Activated T-helper 2 cell treated with anti-CD3 and anti-CD28 coated beads, Interferon-gamma antibody, Interleukin-2, Interleukin-4, amounts not matched to agents 10 μg/mL and 5 μg/mL and 100 μg/mL, durations not matched to agents 14 hours and 24 hours and 36 hours (primary cell): ENCODE measurements around the gene CCDC57. TPM values are rescaled to one million over a fixed set of nuclear protein-coding genes. Genes with fewer than 3 reads are reported as not detected.

Experiments used
- DNase-seq: peaks from one replicate; pipeline ENCODE4 v3.0.0; 2021; ENCODE audit warnings: low spot score
- H3K27ac Mint-ChIP-seq: one replicate; pipeline ENCODE4 v1.8.0; 2021; ENCODE audit warnings: mixed read lengths
- H3K27me3 Mint-ChIP-seq: one replicate; pipeline ENCODE4 v1.8.0; 2021; ENCODE audit warnings: low read depth, mixed read lengths
- H3K36me3 Mint-ChIP-seq: one replicate; pipeline ENCODE4 v1.8.0; 2021; ENCODE audit warnings: low read depth, mixed read lengths
- H3K4me1 Mint-ChIP-seq: one replicate; pipeline ENCODE4 v1.8.0; 2021; ENCODE audit warnings: low read depth, mixed read lengths
- H3K4me3 Mint-ChIP-seq: one replicate; pipeline ENCODE4 v1.8.0; 2021; ENCODE audit warnings: low read depth, mild to moderate bottlenecking, moderate library complexity, mixed read lengths
- H3K9me3 Mint-ChIP-seq: one replicate; pipeline ENCODE4 v1.8.0; 2021; ENCODE audit warnings: mixed read lengths
- intact Hi-C: fragments of 100-400 bp; cut with micrococcal nuclease; formaldehyde crosslinking; loops from one replicate; pipeline ENCODE4 v1.15.1; 2023
- total RNA-seq: library from RNA; stranded (reverse); gene quantifications from 2 replicates; pipeline ENCODE4 v1.2.3, GENCODE V29; 2022

CCDC57 gene
- total RNA-seq, 1 donor from 2014 or later: 51.7 TPM

DNA sequence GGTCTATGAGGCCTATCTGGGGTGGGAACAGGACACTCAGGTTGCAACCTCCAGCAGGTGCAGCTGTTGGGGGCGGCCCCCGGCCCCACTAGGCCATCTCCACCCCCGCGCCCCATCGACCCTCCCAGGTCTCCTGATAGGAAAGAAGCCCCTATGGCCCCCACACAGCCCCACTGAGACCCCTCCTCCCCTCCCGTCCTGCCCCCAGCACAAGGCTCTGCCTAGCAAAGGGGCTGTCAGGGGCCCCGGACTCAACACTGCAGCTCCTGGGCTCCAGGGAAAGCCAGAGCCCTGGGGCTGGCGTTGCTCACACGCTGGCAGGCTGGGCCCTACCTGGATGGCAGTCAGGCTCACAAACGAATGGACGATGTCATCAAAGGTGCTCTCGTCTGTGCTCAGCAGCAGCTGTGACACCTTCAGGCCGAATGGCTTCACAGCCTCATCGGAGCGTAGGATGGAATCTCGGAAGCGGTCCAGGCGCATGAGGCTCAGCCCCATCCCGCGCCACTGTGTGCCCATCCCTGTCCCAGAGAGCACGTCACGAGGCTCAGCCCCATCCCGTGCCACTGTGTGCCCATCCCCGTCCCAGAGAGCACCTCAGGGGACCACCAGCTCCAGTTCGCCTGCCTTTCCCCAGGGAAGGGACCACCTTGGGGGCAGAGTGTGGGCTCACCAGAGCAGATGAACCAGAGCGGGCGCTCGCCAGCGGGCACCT is 121.9 kb downstream of the CCDC57 start:
- no peak overlapping the region for H3K4me3 Mint-ChIP-seq
- H3K4me1 Mint-ChIP-seq: peaks cover 2% of the 10 kb centered on the region
- intact Hi-C loops: no loop called here

DNA sequence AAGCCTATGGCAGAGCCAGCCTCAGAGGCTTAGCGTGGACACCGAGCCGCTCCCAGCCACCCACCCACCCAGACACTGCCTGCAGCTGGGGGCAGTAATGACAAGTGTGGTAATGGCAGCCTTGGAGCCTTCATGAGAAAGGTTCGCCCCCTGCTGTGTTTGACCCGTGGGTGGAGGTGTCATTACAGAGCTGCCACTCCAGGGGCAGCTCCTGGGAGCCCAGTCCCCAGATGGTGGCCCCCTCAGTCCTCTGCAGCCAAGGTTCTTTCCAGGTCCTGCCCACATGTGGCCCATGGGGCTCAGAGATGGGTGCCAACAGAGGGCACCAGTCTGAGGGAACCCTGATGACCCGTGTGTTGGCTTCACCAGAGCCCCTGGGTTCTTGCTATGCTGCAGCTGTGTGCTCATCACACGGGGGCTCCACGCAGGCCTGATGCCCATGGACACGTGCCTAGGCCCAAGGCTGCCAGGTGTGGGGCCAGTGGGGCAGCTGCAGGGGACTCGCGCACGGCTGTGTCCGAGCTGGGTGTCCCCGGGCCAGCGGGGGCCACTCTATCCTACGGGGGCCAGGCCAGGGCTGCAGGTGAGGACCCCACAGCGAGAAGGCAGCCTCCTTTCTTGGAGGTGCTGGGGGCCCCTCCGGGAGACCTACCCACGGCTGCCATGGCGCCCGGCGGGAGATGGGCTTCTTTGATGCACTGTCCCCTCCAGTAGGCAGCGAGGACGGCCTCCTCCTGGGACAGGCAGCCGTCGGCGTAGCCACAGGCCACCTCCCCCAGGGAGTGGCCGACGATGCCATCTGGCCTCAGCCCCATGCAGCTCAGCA is 122.7 kb downstream of the CCDC57 start:
- no peaks in the 10 kb centered on the region for H3K9me3 Mint-ChIP-seq
- no peaks in the 10 kb centered on the region for H3K27me3 Mint-ChIP-seq
- peaks cover 2% of the 10 kb centered on the region for H3K4me1 Mint-ChIP-seq
- no peak for DNase-seq
- no peak overlapping the region for H3K27ac Mint-ChIP-seq
- intact Hi-C loops: no loop called here
- H3K4me3 Mint-ChIP-seq: no peak overlapping the region
- peaks cover 27% of the 10 kb centered on the region for H3K36me3 Mint-ChIP-seq

More for the DNA sequence above, 121.9 kb downstream of the CCDC57 start:
- Mint-ChIP-seq H3K27ac (no peak overlapping the region), H3K9me3 (no peaks in the 10 kb centered on the region), H3K27me3 (no peaks in the 10 kb centered on the region), H3K36me3 (peaks cover 35% of the 10 kb centered on the region)
- no peak for DNase-seq

DNA sequence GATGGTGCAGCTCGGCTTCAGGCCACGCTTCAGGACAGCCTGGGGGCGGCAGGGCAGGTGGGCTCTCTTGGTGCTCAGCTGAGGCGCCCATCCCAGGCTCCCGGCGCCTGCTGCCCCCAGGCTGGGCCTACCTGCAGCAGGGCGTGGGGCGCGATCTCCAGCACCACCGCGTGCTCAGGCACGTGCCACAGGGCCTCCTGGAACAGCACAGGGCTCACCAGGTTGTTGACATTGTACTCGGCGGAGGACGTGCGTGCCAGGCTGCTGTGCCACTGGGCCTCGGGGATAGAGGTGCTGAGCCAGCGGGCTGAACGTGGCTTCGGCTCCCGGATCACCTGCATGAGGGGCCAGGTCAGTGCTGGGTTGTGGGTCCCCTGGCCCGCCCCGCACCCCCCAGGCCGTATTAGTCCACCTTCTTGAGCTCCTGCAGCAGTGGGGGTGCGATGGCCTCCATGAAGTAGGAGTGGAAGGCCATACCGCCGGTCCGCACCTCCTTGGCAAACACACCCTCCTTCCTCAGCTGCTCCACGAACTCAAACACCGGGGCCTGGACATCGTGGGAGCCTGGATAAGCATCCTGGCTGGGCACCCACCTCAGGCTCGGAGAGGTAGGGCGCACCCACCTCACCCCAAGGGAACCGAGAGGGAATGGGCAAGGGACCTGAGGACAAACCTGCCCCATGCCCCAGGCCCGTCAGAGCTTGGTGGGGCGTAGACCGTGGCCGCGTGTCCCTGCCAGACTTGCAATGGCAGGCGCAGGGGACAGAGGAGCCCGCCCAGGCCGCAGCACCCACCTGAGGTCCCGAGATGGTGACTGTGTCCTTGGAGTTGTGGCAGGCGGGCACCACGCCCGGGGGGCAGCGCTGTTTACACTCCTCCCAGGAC is 123.6 kb downstream of the CCDC57 start:
- no peaks in the 10 kb centered on the region for H3K27me3 Mint-ChIP-seq
- no peak overlapping the region for H3K27ac Mint-ChIP-seq
- H3K4me1 Mint-ChIP-seq: peaks cover 2% of the 10 kb centered on the region
- H3K36me3 Mint-ChIP-seq: peaks cover 30% of the 10 kb centered on the region
- no peak overlapping the region for H3K4me3 Mint-ChIP-seq
- H3K9me3 Mint-ChIP-seq: no peaks in the 10 kb centered on the region
- intact Hi-C loops: no loop called here
- DNase-seq: no peak

DNA sequence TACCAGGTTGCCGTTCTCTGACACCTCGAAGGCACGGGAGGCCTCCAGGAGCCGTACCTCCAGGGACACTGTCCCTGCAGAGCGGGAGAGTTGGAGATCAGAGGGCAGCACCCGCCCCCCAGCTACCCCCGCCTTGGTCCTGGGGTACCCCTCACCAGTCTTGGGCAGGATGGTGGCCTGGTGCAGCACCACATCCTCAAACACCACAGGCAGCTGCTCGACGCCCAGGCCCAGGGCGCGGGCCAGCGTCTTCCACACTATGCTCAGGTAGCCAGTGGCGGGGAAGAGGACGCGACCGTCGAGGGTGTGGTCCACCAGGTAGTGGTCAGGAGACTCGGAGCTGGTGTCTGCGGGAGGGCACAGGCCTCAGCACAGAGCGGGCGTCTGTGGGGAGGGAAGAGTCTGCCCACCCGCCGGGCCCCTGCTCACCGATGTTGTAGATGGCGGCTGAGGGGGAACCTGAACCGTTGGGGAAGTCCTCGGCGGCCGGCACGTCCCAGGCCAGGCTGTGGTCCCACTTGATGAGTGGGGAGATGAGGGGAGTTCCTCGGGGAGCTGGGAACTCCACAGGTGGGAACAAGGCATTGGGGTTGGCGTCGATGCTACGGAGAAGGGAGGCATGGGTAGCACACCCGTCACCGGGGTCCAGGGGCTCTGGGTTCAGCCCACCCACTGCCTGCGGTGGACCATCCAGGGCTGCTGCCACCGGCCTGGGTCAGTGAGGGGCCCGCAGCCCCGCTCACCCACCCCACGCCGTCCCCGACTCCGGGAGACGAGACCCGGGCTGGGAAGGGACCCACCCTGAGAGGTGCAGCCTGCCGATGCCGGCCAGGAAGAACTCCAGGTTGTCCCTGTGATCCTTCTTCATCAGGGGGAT is 124.4 kb downstream of the CCDC57 start:
- DNase-seq: no peak
- H3K4me1 Mint-ChIP-seq: no peaks in the 10 kb centered on the region
- intact Hi-C loops: no loop called here
- H3K4me3 Mint-ChIP-seq: no peak overlapping the region
- H3K36me3 Mint-ChIP-seq: peaks cover 30% of the 10 kb centered on the region
- H3K27ac Mint-ChIP-seq: no peak overlapping the region
- no peaks in the 10 kb centered on the region for H3K27me3 Mint-ChIP-seq
- no peaks in the 10 kb centered on the region for H3K9me3 Mint-ChIP-seq

DNA sequence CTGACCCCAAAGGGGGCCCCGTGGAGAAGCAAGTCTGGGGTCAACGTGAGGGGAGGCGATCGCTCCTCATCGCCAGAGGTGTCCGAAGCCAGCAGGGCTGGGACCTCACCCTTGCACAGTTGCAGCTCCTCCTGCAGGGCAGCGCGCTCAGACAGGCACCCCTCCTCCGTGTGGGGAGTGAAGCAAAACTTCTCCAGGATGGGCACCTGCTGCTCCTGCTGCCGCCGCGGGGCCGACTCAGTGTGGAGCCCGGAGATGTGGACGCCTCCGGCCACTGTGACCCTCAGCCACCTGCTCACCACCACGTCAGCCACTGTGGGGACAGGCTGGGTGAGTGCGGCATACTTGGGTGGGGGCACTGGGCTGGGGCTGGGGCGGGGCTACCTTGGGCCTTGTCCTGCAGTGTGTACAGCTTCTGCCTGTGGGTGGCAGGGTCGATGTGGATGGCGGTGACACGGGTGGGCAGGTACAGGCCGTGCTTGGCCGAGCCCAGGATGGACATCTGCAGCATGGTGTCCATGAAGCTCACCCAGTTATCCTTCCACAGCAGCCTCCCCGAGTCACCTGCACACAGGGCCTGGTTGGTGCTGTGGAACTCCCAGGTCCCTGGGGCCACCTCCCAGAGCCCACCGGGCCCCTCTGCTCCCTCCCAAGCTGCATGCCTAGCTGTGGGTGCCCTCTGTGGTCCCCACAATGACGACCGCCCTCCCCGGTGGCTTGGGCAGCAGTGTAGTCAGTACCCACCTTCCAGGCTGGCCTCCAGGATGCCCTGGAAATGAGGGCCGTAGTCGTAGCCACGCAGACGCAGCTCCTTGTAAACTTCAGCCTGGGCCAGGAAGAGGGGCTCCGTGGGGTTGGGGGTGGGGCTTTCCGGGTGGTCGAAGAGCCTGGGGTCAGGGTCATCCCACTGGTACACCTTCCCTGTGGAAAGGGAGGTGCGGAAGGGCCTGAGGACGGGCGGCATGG is 125.4 kb downstream of the CCDC57 start:
- no peak overlapping the region for H3K27ac Mint-ChIP-seq
- H3K36me3 Mint-ChIP-seq: peaks cover 34% of the 10 kb centered on the region
- no peak overlapping the region for H3K4me3 Mint-ChIP-seq
- intact Hi-C loops: no loop called here
- H3K27me3 Mint-ChIP-seq: no peaks in the 10 kb centered on the region
- no peak for DNase-seq
- no peaks in the 10 kb centered on the region for H3K4me1 Mint-ChIP-seq
- no peaks in the 10 kb centered on the region for H3K9me3 Mint-ChIP-seq

DNA sequence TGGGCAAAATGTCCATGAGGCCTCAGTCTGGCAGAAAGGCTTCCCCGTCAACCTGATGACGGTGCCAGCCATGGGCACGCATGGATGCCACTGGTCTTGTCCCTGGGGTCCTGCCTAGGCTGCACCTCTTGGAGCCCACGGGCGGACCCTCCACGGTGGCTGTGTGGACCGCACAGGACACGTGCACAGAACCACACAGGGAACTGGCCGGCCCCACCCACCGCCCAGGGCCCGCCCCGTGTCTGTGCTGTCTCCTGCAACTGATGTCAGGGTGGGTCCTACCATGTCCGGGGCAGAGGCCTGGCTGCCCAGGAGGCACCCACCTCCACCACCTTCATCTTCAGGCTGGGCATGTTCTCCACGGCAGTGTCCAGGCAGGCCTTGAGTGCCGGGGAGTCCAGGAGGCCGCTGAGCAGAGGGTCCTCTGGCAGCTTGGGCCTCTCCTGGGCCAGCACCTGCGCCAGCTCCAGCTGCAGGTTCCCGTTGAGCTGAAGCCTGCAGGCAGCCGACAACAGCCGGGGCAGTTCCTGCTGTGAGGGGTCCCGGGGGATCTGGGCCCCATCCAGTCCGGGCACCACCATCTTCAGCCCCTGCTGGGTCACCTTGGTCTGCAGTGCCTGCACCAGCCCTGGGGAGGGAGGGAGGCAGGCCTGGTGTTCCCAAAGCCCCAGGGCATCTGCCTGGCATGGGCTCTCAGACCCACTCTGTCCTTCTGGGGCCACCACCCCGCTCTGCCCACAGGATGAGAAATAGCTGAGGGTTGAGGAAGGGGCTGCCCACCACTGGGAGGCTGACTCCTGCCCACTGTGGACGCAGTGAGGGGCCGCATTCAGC is 126.5 kb downstream of the CCDC57 start:
- H3K27me3 Mint-ChIP-seq: no peaks in the 10 kb centered on the region
- no peak overlapping the region for H3K4me3 Mint-ChIP-seq
- no peak for DNase-seq
- H3K9me3 Mint-ChIP-seq: no peaks in the 10 kb centered on the region
- intact Hi-C loops: no loop called here
- H3K4me1 Mint-ChIP-seq: no peaks in the 10 kb centered on the region
- no peak overlapping the region for H3K27ac Mint-ChIP-seq
- H3K36me3 Mint-ChIP-seq: peaks cover 29% of the 10 kb centered on the region

DNA sequence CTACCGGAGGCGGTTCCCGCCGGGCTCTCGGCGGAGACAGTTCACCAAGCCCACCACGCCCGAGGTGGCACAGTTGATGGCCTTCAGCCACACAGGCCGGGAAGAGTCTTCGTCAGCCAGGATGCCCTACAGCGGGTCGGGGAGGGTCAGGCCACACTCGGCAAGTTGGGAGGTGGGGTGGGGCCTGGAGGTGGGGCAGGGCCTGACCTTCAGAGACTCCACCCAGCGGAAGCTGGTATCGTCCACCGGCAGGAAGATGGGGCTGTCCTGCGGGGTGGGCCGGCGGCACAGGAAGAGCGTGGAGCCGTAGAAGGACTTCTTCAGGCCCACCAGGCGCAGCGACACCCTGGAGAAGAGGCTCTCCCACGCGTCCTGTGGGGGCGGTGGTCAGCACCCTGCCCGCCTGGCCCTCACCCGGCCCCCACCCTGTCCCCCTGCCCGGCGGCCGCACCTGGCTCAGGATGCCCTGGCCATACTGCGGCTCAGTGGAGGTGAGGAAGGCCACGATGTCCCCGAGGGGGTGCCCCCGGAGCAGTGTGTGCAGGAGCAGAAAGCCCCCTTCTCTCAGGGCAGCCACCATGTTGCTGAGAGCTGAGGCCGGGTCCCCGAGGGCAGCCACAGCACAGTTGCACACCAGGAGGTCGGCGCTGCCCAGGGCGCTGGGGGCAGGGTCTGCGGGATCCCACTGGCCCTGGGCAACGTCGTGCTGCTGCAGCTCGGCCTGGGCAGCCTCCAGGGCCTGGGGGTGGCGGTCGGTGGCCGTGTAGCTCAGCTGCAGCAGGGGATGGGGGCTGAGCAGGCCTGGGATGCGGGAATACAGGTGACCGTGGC is 127.4 kb downstream of the CCDC57 start:
- no peak overlapping the region for H3K4me3 Mint-ChIP-seq
- intact Hi-C loops: no loop called here
- H3K27ac Mint-ChIP-seq: no peak overlapping the region

DNA sequence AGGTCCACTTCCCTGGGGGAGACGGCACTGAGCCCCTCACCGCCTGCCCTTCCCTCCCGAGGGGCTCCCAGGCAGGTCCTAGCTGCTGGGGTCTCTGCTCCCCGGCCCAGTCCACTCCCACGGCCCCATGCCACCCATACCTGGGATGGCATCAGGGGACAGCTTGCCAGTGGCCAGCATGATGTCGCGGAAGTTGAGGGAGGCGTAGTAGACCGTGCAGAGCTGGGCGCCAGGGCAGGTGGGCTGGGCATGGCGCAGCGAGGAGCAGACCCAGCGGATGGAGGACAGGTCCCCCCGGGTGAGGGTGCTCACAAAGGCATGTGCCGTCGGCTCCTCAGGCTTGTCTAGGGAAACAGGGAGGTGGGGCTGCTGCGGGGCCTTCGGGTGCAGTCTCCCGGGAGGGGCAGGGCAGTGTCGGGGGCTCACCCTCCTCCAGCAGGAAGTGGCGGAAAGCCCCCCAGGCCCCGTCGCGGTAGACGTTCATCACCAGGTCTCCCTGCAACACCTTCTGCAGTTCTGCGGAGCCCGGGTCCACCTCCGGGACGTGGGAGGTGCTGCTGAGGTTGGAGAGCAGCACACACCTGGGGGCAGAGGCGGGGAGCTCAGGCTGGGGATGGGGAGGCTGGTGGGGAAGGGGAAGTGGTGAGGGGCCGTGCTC is 128.1 kb downstream of the CCDC57 start:
- H3K27ac Mint-ChIP-seq: no peak overlapping the region
- H3K4me1 Mint-ChIP-seq: no peaks in the 10 kb centered on the region
- H3K36me3 Mint-ChIP-seq: peaks cover 34% of the 10 kb centered on the region

More for the DNA sequence above, 127.4 kb downstream of the CCDC57 start:
- no peaks in the 10 kb centered on the region for H3K27me3 Mint-ChIP-seq
- H3K9me3 Mint-ChIP-seq: no peaks in the 10 kb centered on the region
- no peak for DNase-seq
- no peaks in the 10 kb centered on the region for H3K4me1 Mint-ChIP-seq
- H3K36me3 Mint-ChIP-seq: peaks cover 27% of the 10 kb centered on the region

DNA sequence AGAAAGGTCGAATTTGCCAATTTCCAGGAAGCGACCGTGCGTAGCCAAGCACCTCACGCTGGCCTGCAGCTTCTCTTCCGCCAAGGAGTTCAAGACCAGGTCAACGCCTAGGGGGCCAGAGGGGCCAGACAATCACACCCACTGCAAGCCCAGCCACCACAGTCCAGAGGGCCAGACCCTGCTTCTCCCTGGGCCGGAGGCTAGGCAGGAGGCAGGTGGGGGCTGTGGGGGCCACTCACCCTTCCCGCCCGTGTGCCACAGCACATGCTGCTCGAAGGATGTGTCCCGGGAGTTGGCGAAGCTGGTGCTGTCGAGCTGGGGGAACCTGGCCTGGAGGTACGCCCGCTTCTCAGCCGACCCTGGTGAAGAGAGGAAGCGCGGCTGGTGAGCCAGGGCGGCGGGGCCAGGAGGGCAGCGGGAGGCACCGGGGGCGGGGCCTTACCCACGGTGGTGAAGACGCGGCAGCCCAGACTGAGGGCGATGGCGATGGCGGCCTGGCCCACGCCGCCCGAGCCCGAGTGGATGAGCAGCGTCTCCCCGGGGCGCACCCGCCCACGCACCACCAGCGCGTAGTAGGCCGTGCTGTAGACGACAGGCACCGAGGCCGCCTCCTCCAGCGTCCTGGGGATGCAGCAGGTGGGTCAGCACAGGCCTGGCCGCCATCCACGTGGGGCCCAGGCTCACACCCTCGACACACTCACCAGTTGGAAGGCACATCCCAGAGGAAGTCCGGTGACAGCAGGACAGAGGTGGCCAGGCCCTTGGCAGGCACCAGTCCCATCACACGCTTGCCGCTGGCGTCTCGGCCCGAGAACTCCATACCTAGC is 128.9 kb downstream of the CCDC57 start:
- Mint-ChIP-seq H3K4me1 (no peaks in the 10 kb centered on the region), H3K4me3 (no peak overlapping the region), H3K9me3 (no peaks in the 10 kb centered on the region), H3K36me3 (peaks cover 38% of the 10 kb centered on the region), H3K27me3 (no peaks in the 10 kb centered on the region), H3K27ac (no peak overlapping the region)
- intact Hi-C loops: no loop called here
- no peak for DNase-seq

More for the DNA sequence above, 128.1 kb downstream of the CCDC57 start:
- Mint-ChIP-seq H3K9me3 (no peaks in the 10 kb centered on the region), H3K4me3 (no peak overlapping the region), H3K27me3 (no peaks in the 10 kb centered on the region)
- intact Hi-C loops: no loop called here
- DNase-seq: no peak
